Chondrocyte (in vitro differentiated cells): ENCODE measurements around the gene PDHX. TPM values are rescaled to one million over a fixed set of nuclear protein-coding genes. Genes with fewer than 3 reads are reported as not detected.
"Not testable (repeated sequence)": the region's sequence is repeated elsewhere in the genome, so short reads cannot be mapped to it uniquely, and the experiment has no call there.

Experiments
- DNase-seq: peaks from one replicate; pipeline ENCODE4 v3.0.0; 2021; ENCODE audit warnings: mixed read lengths, low spot score
- H3K27ac Mint-ChIP-seq: one replicate; pipeline ENCODE4 v1.8.0; 2021; ENCODE audit warnings: mild to moderate bottlenecking, moderate library complexity, mixed read lengths; ENCODE audit not compliant: unreplicated experiment
- H3K27me3 Mint-ChIP-seq: 2 replicates; pipeline ENCODE4 v1.8.0; 2021; ENCODE audit warnings: low read depth, mixed read lengths
- H3K36me3 Mint-ChIP-seq: 2 replicates; pipeline ENCODE4 v1.8.0; 2021; ENCODE audit warnings: low read depth, mixed read lengths
- H3K4me1 Mint-ChIP-seq: 2 replicates; pipeline ENCODE4 v1.8.0; 2021; ENCODE audit warnings: low read depth, mild to moderate bottlenecking, mixed read lengths
- H3K4me3 Mint-ChIP-seq: one replicate; pipeline ENCODE4 v1.8.0; 2021; ENCODE audit warnings: mild to moderate bottlenecking, moderate library complexity, mixed read lengths; ENCODE audit not compliant: unreplicated experiment
- H3K9me3 Mint-ChIP-seq: 2 replicates; pipeline ENCODE4 v1.8.0; 2021; ENCODE audit warnings: low read depth, mixed read lengths
- CTCF ChIP-seq: fragments of 200-600 bp; sonication (generic); IDR thresholded peaks from 2 replicates; pipeline ENCODE4 v1.5.0; 2021; ENCODE audit warnings: antibody characterized with exemption, mild to moderate bottlenecking, moderate library complexity
- total RNA-seq: library from RNA; stranded (reverse); gene quantifications from 3 replicates; pipeline ENCODE4 v1.2.1, GENCODE V29; 2021

Gene PDHX
- total RNA-seq, 1 donor from 2014 or later: 38.8 TPM

- H3K4me3 Mint-ChIP-seq: no peak overlapping the region
- H3K9me3 Mint-ChIP-seq: no peaks in the 10 kb centered on the region
- no peak for TF ChIP-seq CTCF
- no peak for DNase-seq
- H3K27me3 Mint-ChIP-seq: no peaks in the 10 kb centered on the region
- peaks cover 2% of the 10 kb centered on the region for H3K36me3 Mint-ChIP-seq
- H3K4me1 Mint-ChIP-seq: no peaks in the 10 kb centered on the region
- H3K27ac Mint-ChIP-seq: no peak overlapping the region
These were observed 24.8 kb upstream of the PDHX start for GRCh38 chr11:34891611-34892010.

- peaks cover 2% of the 10 kb centered on the region for H3K4me1 Mint-ChIP-seq
- H3K9me3 Mint-ChIP-seq: no peaks in the 10 kb centered on the region
- H3K4me3 Mint-ChIP-seq: no peak overlapping the region
- H3K27me3 Mint-ChIP-seq: no peaks in the 10 kb centered on the region
- no peak for DNase-seq
- no peak overlapping the region for H3K27ac Mint-ChIP-seq
- no peak for TF ChIP-seq CTCF
- H3K36me3 Mint-ChIP-seq: no peaks in the 10 kb centered on the region
These were observed 23.0 kb upstream of the PDHX start for GRCh38 chr11:34893416-34893815.

- not testable (repeated sequence) for H3K27ac Mint-ChIP-seq, H3K27me3 Mint-ChIP-seq, DNase-seq, H3K36me3 Mint-ChIP-seq, H3K4me1 Mint-ChIP-seq, H3K4me3 Mint-ChIP-seq
- peaks cover 11% of the 10 kb centered on the region for H3K9me3 Mint-ChIP-seq
These were observed 20.2 kb upstream of the PDHX start for GRCh38 chr11:34896191-34896590.

GRCh38 chr11:34897171-34897870, 19.1 kb upstream of the PDHX start:
- Mint-ChIP-seq H3K27ac (no peak overlapping the region), H3K4me1 (peaks cover 3% of the 10 kb centered on the region), H3K27me3 (no peaks in the 10 kb centered on the region), H3K9me3 (peaks cover 11% of the 10 kb centered on the region), H3K36me3 (peaks cover 3% of the 10 kb centered on the region), H3K4me3 (no peak overlapping the region)
- no peak for DNase-seq
- no peak for TF ChIP-seq CTCF

GRCh38 chr11:34898474-34898873, 17.9 kb upstream of the PDHX start:
- DNase-seq: no peak
- no peak overlapping the region for H3K4me3 Mint-ChIP-seq
- H3K27ac Mint-ChIP-seq: no peak overlapping the region
- peaks cover 3% of the 10 kb centered on the region for H3K36me3 Mint-ChIP-seq
- H3K4me1 Mint-ChIP-seq: peaks cover 3% of the 10 kb centered on the region
- no peak for TF ChIP-seq CTCF
- no peaks in the 10 kb centered on the region for H3K27me3 Mint-ChIP-seq
- H3K9me3 Mint-ChIP-seq: peaks cover 11% of the 10 kb centered on the region

GRCh38 chr11:34899633-34900016, 16.8 kb upstream of the PDHX start:
- no peak for TF ChIP-seq CTCF
- no peak overlapping the region for H3K4me3 Mint-ChIP-seq
- peaks cover 3% of the 10 kb centered on the region for H3K4me1 Mint-ChIP-seq
- H3K9me3 Mint-ChIP-seq: peaks cover 11% of the 10 kb centered on the region
- no peaks in the 10 kb centered on the region for H3K27me3 Mint-ChIP-seq
- no peak for DNase-seq
- peaks cover 3% of the 10 kb centered on the region for H3K36me3 Mint-ChIP-seq
- H3K27ac Mint-ChIP-seq: no peak overlapping the region
